ENCODE results near the gene MRPS26.
"Not testable (repeated sequence)": the region's sequence is repeated elsewhere in the genome, so short reads cannot be mapped to it uniquely, and the experiment has no call there.

Gene MRPS26

DNA sequence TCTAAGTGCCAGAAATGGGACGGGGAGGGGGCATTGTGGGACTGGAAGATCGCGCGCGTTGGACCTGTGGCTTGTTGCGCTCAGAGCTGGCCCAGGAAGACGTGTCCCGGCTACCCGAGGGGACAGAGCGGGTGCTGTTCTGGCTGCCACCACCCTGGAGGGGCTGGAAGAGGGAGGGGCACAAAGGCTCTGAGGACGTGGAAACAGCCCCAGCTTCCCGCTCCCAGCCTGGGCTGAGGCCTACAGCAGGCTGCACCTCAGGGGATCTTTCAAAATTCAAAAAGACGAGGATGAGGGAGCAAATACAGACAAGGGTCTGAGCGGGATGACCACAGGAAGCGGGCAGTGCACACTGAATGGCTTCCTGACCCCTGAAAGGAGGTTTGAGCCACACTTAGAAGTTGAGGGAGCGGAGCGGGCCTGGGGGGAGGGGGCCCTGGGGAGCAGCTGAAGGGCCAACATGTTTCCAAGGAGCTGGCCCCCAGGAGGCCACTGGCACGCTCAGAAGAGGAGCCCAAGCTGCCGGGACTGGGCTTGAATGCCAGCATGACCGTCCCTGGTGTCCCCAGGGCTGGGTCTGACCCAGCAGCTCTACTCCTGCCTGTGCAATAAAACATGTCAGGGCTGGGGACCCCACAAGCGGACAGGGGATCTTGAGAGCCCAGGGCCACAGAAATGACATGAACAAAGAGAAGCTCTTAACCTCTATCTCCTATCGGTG, 26.8 kb downstream of the MRPS26 start:
- DNase-seq (ENCODE audit: insufficient read length, low spot score) (no peak), FAIRE-seq (no peak)

DNA sequence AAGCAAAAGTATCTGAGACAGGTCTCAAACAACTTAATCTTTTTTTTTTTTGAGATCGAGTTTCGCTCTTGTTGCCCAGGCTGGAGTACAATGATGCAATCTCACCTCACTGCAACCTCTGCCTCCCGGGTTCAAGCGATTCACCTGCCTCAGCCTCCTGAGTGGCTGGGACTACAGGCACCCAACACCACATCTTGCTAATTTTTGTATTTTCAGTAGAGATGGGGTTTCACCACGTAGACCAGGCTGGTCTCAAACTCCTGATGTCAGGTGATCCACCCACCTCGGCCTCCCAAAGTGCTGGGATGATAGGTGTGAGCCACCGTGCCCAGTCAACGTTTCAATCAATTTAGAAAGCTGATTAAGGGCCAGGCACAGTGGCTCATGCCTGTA, 27.4 kb downstream of the MRPS26 start:
- FAIRE-seq; DNase-seq (ENCODE audit: insufficient read length, low spot score): not testable (repeated sequence)

DNA sequence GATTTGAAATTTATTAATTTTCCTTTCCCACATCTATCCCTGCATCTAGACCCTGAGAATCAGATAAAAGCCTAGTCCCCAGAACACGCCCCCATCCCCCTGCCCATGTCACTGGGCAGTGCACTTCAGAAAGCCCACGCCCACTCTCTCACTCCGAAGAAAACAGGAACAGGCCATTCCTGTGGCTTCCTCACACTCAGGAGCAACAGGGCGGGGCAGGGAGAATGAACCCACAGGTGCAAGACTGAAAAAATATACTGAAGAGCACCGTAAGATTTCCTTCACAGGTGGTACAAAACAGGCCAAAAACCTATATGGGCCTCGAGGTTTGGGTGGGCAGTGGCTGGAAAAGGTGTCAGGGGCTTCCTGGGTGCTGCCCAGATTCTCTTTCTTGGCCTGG, 29.0 kb downstream of the MRPS26 start:
- DNase-seq (ENCODE audit: insufficient read length, low spot score) (no peak), FAIRE-seq (no peak)

DNA sequence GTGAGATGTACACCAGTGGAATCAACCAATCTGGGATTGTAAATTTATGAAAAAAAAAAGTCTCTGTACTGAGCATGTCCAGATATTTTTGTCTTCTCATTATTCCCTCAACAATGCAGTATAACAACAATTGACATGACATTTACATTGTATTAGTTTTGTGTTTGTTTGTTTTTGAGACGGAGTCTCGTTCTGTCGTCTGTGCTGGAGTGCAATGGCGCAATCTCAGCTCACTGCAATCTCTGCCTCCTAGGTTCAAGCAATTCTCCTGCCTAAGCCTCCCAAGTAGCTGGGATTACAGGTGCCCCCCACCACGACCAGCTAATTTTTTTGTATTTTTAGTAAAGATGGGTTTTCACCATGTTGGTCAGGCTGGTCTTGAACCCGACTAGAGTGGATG, 29.5 kb downstream of the MRPS26 start:
- FAIRE-seq; DNase-seq (ENCODE audit: insufficient read length, low spot score): not testable (repeated sequence)

DNA sequence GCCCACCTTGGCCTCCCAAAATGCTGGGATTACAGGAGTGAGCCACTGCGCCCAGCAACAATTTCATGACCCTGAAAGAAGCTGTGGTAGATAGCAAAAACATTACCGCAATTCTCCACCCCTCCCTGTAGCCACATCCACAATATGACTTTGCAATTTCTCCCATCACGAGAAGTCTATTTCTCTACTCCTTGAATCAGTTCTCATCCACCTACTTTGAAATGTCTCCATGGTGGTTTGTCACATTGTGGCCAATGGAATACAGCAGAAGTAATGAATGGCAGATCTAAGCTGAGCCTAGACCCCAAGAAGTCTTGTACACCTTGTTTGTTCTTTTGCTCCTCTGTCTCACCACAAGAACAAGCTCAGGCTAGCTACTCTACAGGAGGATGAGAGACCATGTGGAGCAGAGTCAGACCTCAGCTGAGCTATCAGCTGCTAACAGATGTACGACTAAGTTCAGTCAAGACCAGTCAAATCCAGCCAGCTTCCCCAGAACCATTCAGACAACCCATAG, 31.8 kb downstream of the MRPS26 start:
- no peak for DNase-seq (ENCODE audit: insufficient read length, low spot score)
- no peak for FAIRE-seq

DNA sequence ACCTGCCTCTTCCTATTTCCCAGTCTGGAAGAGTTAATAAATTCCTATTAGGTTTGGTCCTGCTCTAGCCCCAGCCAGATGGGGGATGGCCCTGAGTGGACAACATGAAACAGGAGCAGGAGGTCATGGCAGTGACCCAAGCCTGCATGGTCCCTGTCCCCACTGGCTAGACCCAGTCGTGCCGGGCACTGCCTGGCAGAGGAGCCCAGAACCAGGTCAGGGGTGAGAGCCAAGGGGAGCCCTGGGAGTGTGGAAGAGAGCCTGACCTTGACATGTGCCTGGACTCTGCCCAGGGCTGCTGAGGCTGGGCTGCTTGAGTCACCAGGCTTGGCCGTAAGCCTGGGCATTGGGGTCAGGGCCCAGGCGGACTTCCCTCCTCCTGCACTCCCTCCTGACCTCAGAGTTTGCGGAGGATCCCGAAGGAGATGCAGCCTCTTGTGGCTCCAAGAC, 35.1 kb downstream of the MRPS26 start:
- FAIRE-seq (no peak), DNase-seq (ENCODE audit: insufficient read length, low spot score) (no peak)

DNA sequence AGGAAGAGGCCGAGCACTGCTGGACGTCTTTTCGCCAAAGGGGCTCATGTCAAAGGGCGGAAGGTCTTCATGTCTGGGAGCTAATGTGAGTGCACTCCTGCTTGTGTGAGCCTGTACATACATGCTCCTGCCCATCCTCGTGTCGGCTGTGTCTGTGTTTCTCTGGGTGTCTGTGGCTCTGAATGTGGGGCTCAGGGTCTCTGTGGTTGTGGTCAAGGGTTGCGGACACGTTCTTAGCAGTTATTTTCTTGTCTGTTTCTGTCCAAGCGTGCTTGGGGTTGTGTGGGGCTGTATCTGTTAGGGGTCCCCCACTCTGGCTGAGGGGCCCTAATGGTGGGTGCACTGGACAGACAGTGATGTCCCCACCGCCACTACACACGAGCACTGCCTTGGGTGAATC, 35.8 kb downstream of the MRPS26 start:
- no peak for FAIRE-seq
- DNase-seq (ENCODE audit: insufficient read length, low spot score): no peak

DNA sequence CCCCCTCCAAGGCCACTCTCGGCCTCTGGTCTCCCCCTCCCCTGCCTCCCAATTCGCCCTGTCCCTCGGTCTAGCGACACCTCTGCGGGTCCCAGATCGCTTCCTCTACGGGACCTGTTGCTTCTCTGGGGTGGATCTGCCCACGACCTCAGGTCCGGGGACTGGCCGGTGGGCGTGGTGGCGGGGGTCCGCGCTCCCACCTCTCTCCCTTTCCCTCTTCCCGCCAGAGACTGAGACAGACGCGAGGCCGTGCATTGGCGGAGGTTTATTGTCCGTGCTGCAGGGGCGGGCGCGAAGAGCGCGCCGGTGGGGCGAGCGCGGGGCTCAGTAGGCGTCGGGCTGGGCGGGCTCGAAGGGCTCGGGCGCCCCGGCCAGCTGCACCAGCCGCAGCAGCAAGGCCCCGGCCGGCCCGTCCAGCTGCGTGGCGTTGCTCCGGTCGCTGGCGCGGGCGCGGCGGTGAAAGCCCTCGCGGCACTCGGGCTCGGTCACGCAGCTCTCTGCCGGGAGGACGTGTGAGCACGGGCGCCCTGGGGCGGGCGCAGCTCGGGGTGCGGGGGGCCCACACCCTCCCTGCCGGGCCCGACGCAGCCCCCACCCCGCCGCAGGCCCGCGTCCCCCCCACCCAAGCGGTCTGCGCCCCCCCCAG, 36.6 kb downstream of the MRPS26 start:
- FAIRE-seq (no peak), DNase-seq (ENCODE audit: insufficient read length, low spot score) (no peak)

DNA sequence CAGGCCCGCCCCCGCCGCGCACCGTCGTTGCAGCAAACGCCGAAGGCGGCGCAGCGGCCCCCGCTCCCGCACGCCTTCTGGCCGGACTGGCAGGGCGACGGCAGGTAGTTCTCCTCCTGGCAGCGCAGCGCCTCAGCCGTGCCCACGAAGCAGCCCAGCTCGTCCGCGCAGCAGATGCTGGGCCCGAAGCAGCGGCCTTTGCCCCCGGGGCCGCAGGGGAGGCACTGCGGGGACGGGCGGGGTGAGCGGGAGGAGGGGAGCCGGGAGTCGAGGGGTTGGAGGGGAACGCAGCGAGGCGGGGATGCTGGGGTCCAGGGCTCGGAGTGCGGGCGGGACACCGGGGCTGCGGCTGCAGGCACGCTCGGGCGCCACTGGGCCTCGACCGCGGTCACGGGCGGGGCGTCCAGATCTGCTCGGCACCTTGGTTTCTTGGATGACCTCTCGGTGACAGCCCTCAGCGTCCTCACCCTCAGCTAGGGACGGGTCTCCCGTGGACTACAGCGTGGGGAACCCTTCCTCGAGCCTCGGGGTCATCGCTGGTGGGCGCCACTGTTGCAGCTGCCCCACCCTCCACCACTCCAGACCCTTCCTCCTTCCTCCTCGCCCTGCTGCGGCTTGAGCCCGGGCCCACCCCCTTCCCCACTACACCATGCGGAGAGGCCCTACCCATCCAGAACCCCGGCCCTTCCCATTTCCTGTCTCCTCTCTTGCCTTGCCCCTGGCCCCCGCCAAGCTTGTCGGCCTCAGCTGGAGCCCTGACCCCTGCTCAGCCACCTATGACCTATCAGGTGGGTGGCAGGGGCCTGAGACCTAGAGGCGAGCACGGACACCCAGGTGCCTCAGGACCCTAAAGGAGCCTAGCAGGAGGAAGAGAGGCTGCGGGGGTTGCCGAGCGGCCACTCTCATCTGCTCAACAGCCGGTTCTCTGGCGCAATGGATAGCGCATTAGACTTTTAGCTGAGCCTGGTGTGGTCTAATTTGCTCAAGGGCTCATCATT, 37.4 kb downstream of the MRPS26 start:
- no peak for DNase-seq (ENCODE audit: insufficient read length, low spot score)
- no peak for FAIRE-seq

DNA sequence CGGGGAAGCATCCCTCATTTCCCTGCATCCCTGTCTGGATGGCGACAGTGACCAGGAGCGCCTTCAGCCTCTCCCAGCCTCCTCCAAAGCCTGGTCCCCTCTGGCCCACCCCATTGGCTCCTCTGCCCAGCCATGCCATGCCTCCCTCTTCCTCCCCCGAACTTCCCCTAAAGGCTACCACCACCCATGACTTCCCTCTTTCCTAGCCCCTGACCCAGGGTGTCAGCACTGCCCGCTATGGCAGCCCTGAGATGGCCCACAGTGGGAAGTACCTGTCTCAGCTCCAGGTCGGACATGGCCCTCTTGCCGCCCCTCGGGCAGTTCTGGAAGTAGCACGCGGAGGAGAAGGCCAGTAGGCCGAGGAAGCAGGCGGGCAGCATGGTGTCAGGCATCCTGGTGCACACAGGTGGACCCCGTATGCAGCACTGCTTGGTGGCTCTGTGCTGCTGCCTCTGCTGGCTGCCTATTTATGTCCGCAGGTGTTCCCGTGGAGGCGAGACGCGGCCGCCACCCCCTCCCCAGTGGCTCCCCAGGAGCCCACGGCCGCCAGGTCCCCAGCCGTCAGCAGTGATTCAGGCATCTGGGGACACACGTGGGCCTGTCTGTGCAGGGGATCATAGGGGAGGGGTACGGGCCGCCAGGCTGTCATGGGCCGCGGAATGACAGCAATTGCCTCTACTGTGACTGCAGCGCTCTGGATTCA, 38.6 kb downstream of the MRPS26 start, which contains the start of gene AVP:
TSS of gene AVP (minus strand) at position 442 of the 703 bp plus-strand sequence. CDS start at position 392, 50 bp downstream.
- FAIRE-seq: no peak
- no peak for DNase-seq (ENCODE audit: insufficient read length, low spot score)

DNA sequence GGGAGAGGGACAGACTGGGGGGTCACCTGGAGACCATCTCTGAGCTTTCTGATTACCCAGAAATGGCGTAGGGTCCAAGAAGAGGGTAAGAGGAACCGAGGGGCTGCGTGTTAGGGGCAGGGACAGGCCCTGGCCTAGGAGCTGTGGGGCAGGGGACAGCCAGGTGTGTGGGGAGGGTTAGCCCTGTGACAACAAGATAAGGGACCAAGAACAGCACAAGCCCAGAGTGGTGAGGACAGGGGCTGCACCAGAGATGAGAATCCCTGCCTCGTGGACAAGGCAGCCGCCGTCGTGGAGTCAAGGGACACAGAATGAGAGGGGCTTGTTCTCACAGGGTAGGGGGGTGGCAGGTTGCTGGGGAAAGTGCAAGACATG, 39.1 kb downstream of the MRPS26 start:
- FAIRE-seq (no peak), DNase-seq (ENCODE audit: insufficient read length, low spot score) (no peak)

DNA sequence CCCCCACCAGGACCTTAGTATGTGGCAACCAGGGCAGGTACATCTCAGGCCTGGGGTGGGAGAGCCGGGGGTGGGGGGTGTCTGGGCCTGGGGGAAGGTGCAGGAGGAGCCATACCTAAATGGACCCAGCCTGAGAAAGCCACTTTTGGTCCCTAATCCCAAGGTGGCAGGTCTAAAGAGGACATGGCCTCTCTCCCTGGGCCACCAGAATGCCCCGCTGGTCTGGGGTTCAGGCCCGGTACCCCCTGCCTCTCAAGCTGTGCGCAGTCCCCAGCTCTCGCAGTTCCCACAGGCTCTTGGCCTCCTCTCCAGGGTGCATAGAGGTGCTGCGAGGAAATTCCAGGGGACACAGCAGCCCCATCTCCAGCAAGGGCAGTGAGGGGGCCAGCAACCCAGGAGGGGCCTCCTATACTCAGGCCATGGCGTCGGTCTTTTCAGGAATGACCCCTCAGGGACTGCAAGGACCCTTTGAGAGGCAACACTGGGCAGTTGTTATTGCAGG, 39.8 kb downstream of the MRPS26 start:
- FAIRE-seq (no peak), DNase-seq (ENCODE audit: insufficient read length, low spot score) (no peak)

DNA sequence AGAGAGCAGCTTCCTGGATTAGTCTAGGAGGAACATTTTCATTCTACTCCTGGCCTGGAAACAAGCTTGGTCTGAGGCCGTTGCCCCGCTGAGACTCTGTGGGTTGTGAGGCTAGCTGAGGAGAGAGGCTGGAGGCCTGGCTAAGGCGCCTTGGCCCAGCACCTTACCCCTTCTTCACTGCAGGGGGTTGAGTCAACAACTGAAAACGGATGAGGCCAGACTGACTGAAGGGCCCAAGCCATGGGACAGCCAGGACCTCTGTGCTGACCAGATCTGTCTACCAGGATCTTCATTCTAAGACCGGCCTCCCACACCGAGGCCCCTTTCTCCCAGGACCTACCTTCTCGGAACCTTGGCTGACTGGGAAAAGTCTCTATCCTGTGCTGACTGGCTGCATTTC, 42.2 kb downstream of the MRPS26 start:
- DNase-seq (ENCODE audit: insufficient read length, low spot score) (no peak), FAIRE-seq (no peak)

DNA sequence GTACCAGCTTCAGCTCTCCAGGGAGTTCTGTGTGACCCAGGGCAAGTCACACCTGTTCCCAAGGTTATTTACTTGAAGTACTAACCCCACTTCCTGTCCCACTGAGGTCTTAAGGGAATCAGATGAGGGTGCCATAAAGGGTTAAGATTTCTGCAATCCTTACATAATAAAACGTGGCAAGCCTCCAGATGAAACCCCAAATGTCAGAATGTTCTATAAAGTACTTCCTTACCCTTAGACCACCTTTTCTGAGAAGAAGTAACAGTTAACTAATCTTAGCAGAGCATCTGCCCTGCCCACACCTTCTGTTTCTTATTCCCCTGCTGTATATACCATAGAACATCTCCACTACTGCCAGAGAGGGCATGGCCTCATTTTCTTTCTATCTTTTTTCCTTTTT, 44.7 kb downstream of the MRPS26 start:
- DNase-seq (ENCODE audit: insufficient read length, low spot score): no peak
- no peak for FAIRE-seq

DNA sequence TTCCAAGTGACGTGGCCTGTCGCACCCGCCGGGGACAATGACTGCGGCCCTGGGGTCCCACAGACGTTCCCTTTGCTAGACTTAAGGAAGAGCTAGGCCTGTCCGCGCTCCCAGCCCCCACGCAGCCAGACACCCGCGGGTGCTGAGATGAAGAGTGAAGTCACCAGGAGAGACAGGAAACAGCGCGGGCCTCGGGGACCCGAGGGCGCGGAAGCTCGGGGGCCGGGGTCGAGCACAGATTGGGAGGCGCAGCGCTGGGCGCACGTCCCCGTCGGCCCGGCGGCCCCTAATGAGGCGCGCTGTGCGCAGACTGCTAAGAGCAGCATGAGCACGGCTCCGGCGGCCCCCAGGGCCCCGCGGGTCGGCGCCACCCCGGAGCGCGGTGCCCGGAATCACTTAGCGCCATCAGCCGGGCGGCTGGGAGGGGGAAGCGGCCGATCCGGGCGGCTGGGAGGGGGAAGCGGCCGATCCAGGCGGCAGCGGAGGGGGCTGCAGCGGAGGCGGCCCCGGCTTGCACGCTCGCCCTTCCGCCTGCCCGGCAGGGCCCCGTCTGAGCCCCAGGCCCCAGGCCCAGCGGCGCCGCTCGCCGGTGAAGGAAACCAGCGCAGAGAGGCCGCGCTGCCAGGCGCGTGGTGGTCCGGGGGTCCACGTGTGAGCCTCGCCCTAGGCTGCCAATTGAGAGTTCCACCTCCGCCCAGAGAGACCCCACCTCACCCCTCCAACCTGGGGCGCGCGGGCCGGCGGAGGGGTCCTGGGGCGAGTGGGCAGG, 46.9 kb downstream of the MRPS26 start:
- no peak for FAIRE-seq
- no peak for DNase-seq (ENCODE audit: insufficient read length, low spot score)

DNA sequence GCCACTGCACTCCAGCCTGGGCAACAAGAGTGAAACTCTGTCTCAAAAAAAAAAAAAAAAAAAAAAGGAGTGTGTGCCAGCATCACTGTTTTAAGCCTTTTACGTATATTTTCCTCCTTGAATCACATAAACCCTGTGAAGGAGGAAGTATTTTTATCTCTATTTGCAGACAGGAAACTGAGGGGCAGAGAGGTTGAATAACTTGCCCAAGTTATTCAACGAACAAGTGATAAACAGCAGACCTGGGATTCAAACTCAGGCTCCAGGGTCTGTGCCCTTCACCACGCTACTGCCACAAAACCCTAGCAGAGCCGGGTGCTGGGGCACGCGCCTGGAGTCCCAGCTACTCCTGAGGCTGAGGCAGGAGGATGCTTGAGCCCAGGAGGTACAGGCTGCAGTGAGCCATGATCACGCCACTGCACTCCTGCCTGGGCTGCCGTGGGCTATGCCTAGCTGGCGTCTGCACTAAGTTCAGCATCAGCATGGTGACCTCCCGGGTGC, 48.1 kb downstream of the MRPS26 start:
- DNase-seq (ENCODE audit: insufficient read length, low spot score) (no peak), FAIRE-seq (no peak)

DNA sequence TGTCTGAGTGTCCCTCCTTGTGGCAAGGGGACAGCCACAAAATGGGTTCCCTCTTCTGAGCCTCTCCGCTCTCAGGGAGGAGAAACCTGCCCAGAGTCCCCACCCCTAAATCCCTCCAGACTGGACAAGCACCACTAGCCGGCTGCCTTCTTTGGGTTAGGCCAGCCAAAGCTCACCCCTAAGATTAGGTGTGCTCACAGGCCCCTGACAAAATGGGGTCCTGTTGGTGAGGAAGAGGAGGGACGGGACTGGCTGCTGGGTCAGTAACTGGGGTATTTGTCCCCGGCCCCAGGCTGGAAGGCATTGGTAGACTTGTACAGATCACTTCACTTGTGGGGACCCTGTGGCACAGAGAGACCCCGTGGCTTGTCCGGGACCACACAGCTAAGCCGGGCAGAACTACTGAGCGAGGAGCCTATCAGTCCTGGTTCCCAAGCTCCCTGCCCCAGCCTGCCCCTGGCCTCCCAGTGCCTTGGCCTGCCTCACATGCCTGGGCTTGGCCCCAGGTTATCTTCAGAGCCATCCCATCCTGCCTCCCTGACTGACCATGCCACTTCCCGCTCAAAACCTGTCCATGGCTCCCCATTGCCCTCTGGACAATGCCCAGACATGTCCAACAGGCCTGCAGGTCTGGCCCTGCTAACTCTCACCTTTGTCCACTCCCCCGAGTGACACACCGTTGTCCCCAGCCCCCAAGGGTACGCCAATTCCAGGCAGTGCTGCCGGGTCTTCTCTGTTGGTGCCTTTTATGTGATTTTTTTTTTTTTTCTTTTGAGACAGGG, 49.2 kb downstream of the MRPS26 start:
- FAIRE-seq: no peak
- DNase-seq (ENCODE audit: insufficient read length, low spot score): no peak
